K562 (cell line): Measurements from ENCODE around the gene ADSS1. TPM values are rescaled to one million over a fixed set of nuclear protein-coding genes. Genes with fewer than 3 reads are reported as not detected.

Experiments used
- CREM ChIP-seq: IDR thresholded peaks from 2 replicates; pipeline ENCODE4 v1.6.1; 2014; ENCODE audit warnings: antibody characterized with exemption, low read depth
- GABPB1 ChIP-seq: sonication (generic); formaldehyde crosslinking; IDR thresholded peaks from 2 replicates; pipeline ENCODE4 v1.8.0; 2022; ENCODE audit warnings: mild to moderate bottlenecking, missing genetic modification reagents
- TBP ChIP-seq: optimal IDR thresholded peaks from 2 replicates; pipeline ENCODE3; 2011; ENCODE audit warnings: low read depth, low read length, improper control_type of control experiment
- ZFX ChIP-seq: sonication (generic); formaldehyde crosslinking; IDR thresholded peaks from 2 replicates; pipeline ENCODE4 v1.8.0; 2022; ENCODE audit warnings: mild to moderate bottlenecking, missing genetic modification reagents, moderate library complexity
- polyA plus RNA-seq, 8 experiments: library from polyadenylated mRNA; depleted of rRNA in 4 of 8; stranded (reverse) in 5 of 8; unstranded in 3 of 8; fragments of >200 nt; fragmentation: Nextera tagmentation in 2 of 8; fragmentation: Illumina TruSeq in 1 of 8; extraction: Ambion mirVana in 2 of 8; extraction: Trizol in 1 of 8; gene quantifications; 2 replicates each; pipeline versions ENCODE4 v1.2.1 to v1.2.3, GENCODE V29; 2011 to 2014; ENCODE audit warnings: inconsistent platforms in 1 of 8, missing spikeins in 1 of 8
- total RNA-seq, 7 experiments: library from RNA; depleted of rRNA in 6 of 7; stranded (reverse); fragments of >200 nt in 6 of 7; fragmentation: Illumina TruSeq in 2 of 7; extraction: Trizol in 2 of 7; gene quantifications; 2 replicates each; pipeline versions ENCODE4 v1.2.1 to v1.2.3, GENCODE V29; 2011 to 2021; ENCODE audit warnings: low replicate concordance in 1 of 7
- TF ChIP-seq, protein P1 (sequence below): fragments of 450-650 bp; IDR thresholded peaks from 2 replicates; pipeline ENCODE4 v1.6.1; 2016; ENCODE audit warnings: mild to moderate bottlenecking, moderate library complexity
- TF ChIP-seq, protein P2 (sequence below): sonication (generic); formaldehyde crosslinking; IDR thresholded peaks from 2 replicates; pipeline ENCODE4 v1.9.0; 2022; ENCODE audit warnings: mild to moderate bottlenecking, missing genetic modification reagents
- TF ChIP-seq, protein P3 (sequence below): fragments of 450-650 bp; IDR thresholded peaks from 2 replicates; pipeline ENCODE4 v1.6.1; 2018; ENCODE audit not compliant: partially characterized antibody
- TF ChIP-seq, protein P4 (sequence below), 2 experiments: fragments of 450-650 bp; conservative IDR thresholded peaks; 2 replicates each; pipeline ENCODE4 v1.6.1; 2017; ENCODE audit warnings: mild to moderate bottlenecking in 2 of 2, moderate library complexity in 2 of 2

The ADSS1 gene
- total and polyA plus RNA-seq, 9 of the 15 experiments (the other 6 are each of a cell fraction or from before 2014, with no cell fraction given): 0.53 to 5.9 (median 3.9) TPM

DNA sequence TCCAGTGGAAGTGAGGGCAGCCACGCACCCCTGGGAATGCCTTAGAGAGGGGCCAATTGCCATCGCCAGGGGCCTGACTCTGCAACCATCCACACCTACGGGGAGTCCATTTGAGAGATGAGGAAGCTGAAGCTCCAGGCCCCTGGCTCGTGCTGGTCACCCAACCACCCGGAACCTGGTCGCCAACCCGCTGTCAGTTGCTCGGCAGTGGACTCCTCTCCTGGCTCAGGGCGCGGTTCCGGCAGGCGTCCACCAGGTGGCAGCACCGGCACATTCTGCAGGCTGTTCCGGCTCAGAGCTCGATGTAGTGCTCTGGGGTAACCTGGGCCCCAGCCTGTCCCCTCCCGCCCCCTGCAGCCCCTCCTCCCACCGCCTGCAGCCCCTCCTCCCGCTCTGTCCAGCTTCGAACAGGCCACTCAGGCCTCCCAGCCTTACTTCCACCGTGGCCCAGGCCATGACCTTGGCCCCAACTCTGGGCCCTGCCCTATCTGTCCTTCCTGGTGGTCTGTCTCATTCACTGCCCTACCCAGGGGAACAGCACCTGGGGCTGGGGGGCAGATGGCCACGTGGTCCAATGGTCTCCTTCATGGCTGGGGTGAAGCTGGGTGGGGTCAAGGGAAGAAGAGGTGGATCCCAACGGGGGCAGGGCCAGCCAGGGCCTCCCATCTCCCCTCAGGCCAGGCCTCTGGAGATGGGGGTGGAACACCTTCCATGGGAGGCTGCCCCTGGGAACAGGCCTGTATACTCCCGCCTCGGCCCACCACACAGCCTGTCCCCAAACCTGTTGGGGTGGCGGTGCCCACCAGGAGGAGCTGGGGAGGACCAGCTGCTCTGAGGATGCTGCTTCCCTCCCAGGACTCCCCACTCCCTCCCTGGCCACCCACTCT, 44.7 kb downstream of the ADSS1 start (continued):
- TF ChIP-seq, protein P1, sequence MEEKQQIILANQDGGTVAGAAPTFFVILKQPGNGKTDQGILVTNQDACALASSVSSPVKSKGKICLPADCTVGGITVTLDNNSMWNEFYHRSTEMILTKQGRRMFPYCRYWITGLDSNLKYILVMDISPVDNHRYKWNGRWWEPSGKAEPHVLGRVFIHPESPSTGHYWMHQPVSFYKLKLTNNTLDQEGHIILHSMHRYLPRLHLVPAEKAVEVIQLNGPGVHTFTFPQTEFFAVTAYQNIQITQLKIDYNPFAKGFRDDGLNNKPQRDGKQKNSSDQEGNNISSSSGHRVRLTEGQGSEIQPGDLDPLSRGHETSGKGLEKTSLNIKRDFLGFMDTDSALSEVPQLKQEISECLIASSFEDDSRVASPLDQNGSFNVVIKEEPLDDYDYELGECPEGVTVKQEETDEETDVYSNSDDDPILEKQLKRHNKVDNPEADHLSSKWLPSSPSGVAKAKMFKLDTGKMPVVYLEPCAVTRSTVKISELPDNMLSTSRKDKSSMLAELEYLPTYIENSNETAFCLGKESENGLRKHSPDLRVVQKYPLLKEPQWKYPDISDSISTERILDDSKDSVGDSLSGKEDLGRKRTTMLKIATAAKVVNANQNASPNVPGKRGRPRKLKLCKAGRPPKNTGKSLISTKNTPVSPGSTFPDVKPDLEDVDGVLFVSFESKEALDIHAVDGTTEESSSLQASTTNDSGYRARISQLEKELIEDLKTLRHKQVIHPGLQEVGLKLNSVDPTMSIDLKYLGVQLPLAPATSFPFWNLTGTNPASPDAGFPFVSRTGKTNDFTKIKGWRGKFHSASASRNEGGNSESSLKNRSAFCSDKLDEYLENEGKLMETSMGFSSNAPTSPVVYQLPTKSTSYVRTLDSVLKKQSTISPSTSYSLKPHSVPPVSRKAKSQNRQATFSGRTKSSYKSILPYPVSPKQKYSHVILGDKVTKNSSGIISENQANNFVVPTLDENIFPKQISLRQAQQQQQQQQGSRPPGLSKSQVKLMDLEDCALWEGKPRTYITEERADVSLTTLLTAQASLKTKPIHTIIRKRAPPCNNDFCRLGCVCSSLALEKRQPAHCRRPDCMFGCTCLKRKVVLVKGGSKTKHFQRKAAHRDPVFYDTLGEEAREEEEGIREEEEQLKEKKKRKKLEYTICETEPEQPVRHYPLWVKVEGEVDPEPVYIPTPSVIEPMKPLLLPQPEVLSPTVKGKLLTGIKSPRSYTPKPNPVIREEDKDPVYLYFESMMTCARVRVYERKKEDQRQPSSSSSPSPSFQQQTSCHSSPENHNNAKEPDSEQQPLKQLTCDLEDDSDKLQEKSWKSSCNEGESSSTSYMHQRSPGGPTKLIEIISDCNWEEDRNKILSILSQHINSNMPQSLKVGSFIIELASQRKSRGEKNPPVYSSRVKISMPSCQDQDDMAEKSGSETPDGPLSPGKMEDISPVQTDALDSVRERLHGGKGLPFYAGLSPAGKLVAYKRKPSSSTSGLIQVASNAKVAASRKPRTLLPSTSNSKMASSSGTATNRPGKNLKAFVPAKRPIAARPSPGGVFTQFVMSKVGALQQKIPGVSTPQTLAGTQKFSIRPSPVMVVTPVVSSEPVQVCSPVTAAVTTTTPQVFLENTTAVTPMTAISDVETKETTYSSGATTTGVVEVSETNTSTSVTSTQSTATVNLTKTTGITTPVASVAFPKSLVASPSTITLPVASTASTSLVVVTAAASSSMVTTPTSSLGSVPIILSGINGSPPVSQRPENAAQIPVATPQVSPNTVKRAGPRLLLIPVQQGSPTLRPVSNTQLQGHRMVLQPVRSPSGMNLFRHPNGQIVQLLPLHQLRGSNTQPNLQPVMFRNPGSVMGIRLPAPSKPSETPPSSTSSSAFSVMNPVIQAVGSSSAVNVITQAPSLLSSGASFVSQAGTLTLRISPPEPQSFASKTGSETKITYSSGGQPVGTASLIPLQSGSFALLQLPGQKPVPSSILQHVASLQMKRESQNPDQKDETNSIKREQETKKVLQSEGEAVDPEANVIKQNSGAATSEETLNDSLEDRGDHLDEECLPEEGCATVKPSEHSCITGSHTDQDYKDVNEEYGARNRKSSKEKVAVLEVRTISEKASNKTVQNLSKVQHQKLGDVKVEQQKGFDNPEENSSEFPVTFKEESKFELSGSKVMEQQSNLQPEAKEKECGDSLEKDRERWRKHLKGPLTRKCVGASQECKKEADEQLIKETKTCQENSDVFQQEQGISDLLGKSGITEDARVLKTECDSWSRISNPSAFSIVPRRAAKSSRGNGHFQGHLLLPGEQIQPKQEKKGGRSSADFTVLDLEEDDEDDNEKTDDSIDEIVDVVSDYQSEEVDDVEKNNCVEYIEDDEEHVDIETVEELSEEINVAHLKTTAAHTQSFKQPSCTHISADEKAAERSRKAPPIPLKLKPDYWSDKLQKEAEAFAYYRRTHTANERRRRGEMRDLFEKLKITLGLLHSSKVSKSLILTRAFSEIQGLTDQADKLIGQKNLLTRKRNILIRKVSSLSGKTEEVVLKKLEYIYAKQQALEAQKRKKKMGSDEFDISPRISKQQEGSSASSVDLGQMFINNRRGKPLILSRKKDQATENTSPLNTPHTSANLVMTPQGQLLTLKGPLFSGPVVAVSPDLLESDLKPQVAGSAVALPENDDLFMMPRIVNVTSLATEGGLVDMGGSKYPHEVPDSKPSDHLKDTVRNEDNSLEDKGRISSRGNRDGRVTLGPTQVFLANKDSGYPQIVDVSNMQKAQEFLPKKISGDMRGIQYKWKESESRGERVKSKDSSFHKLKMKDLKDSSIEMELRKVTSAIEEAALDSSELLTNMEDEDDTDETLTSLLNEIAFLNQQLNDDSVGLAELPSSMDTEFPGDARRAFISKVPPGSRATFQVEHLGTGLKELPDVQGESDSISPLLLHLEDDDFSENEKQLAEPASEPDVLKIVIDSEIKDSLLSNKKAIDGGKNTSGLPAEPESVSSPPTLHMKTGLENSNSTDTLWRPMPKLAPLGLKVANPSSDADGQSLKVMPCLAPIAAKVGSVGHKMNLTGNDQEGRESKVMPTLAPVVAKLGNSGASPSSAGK: peak; percentile 39; the same call in 1 of the 2 replicates
- 0 out of 2 replicates have a peak, but pooled peaks have one; percentile 8 for TF ChIP-seq CREM
- TF ChIP-seq GABPB1: peak; percentile 48; the same call in 1 of the 2 replicates
- TF ChIP-seq, protein P2, sequence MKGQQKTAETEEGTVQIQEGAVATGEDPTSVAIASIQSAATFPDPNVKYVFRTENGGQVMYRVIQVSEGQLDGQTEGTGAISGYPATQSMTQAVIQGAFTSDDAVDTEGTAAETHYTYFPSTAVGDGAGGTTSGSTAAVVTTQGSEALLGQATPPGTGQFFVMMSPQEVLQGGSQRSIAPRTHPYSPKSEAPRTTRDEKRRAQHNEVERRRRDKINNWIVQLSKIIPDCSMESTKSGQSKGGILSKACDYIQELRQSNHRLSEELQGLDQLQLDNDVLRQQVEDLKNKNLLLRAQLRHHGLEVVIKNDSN: peak; percentile 73
- TF ChIP-seq, protein P3, sequence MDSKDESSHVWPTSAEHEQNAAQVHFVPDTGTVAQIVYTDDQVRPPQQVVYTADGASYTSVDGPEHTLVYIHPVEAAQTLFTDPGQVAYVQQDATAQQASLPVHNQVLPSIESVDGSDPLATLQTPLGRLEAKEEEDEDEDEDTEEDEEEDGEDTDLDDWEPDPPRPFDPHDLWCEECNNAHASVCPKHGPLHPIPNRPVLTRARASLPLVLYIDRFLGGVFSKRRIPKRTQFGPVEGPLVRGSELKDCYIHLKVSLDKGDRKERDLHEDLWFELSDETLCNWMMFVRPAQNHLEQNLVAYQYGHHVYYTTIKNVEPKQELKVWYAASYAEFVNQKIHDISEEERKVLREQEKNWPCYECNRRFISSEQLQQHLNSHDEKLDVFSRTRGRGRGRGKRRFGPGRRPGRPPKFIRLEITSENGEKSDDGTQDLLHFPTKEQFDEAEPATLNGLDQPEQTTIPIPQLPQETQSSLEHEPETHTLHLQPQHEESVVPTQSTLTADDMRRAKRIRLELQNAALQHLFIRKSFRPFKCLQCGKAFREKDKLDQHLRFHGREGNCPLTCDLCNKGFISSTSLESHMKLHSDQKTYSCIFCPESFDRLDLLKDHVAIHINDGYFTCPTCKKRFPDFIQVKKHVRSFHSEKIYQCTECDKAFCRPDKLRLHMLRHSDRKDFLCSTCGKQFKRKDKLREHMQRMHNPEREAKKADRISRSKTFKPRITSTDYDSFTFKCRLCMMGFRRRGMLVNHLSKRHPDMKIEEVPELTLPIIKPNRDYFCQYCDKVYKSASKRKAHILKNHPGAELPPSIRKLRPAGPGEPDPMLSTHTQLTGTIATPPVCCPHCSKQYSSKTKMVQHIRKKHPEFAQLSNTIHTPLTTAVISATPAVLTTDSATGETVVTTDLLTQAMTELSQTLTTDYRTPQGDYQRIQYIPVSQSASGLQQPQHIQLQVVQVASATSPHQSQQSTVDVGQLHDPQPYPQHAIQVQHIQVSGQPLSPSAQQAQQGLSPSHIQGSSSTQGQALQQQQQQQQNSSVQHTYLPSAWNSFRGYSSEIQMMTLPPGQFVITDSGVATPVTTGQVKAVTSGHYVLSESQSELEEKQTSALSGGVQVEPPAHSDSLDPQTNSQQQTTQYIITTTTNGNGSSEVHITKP: peak; percentile 26
- peak; percentile 31; the same call in 1 of the 2 replicates for TF ChIP-seq ZFX (CRISPR knock-in tag)
- TF ChIP-seq, protein P4, sequence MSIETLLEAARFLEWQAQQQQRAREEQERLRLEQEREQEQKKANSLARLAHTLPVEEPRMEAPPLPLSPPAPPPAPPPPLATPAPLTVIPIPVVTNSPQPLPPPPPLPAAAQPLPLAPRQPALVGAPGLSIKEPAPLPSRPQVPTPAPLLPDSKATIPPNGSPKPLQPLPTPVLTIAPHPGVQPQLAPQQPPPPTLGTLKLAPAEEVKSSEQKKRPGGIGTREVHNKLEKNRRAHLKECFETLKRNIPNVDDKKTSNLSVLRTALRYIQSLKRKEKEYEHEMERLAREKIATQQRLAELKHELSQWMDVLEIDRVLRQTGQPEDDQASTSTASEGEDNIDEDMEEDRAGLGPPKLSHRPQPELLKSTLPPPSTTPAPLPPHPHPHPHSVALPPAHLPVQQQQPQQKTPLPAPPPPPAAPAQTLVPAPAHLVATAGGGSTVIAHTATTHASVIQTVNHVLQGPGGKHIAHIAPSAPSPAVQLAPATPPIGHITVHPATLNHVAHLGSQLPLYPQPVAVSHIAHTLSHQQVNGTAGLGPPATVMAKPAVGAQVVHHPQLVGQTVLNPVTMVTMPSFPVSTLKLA (conservative IDR thresholded peaks at IDR 0.05): peak; percentile 69 to 76; a peak in 3 of 4 replicates
- TF ChIP-seq TBP: no peak
